HG02642 (cell line): ENCODE results near the gene CSMD2.

Source experiments
- ATAC-seq: cut with Tn5 transposase; IDR thresholded peaks from one replicate; pipeline ENCODE4 v1.9.1; 2021; ENCODE audit warnings: mild to moderate bottlenecking; ENCODE audit not compliant: unreplicated experiment, poor library complexity

Gene CSMD2

DNA sequence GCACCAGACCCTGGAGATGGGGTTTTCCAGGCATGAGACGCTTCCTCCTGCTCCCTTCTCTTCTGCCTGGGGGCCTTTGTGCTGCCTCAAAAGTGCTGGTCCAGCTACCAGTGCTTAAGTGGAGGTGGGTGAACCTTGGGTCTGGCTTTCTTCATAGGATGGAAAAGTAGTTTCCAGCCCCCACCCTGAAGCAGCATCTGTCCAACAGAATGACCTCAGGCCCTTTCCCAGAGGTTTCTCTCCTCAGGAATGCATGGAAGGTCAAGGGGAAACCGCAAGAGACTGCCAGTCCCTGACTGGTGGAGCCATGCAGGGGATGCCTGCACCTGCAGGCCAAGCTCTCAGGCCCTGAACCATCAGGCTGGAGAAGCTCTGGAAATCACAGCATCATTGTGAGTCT lies 237.3 kb downstream of the CSMD2 start:
- no peak for ATAC-seq

DNA sequence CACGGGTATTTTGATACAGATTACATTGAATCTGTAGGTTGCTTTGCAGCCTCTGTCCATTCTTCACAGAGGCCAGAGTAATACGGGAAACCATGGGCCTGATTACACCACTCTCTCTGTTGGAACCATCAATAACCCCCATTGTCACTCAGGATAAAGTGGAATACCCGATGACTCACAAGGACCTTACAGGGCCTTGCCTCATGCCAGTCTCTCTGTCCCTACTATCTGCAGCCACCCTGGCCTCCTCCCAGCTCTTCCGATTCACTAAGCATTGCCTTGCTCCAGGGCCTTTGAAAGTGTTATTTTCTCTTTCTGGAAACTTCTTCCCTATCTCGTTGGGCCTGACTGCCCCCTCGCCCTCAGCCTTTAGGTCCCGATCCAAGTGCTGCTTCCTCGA lies 239.4 kb downstream of the CSMD2 start:
- no peak for ATAC-seq

DNA sequence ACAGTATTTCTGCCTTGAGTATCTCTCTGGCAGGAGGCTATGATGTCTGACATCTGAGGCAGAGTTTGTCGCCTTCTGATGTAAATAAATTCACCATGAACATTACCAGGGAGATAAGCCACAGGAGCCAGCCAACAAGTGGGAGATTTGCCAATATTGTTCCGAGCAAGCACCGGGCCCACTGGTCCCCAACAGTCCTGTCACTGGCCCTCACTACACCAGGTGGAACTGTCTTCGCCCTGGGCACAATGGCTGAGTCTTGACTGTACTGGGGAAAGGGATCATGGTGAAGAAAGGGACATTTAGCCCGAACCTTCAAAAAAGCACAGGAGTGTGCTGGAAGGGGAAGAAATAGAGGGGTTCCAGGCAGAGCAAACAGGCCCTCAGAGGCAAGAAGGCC lies 243.7 kb downstream of the CSMD2 start:
- no peak for ATAC-seq

DNA sequence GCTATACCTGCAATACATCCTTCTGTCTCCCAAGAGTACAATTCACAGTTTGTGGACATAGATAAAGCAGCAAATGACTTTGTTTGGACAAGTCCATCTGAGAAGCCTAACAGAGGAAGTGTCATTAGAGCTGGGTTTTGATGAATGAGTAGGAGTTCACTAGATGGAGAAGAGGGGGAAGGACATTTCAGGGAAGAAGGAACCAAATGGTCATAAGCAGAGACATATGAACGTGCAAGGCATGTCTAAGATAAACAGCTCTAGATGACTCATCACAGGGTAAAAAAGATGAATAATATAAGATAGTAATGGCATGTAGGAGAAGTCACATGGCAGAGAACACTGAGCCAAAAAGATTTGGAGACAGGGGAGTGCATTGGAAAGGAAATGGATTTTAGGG lies 246.7 kb downstream of the CSMD2 start:
- ATAC-seq = no peak

DNA sequence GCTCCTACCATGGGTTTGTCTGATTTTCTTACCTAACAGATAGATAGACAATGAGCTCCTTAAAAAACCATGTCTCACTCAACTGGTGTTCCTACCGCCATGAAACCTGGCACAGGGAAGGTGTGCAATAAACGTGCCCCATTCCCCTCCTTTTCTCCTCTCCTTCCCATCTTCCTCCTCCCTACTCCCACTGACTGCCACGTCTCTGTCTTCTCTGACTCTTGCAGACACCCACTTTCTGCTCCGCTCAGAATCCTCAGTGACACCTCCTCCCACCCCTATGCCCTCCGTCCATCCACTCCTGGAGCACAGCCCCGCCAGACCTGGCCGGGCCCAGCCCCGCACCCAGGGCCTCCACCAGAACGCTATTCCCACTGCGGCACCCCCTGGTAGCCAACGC lies 248.2 kb downstream of the CSMD2 start:
- ATAC-seq = no peak

DNA sequence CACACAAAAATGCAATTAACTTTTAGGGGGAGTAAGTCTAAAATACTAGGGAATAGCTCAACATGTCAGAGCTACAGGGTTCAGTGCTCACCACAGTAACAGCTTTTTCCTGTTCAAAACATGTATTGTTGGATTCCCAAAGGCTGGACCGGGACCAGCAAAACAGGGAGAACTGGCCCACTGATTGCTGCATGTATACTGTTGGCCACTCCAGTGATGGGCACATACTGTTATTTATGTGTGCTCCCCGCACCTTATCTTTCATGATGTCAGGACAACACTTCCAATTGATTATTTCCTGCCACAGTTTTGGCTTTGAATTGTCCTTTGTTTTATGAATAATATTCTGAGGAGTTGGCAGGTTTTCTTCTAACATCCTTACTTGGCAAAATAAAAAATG lies 250.5 kb downstream of the CSMD2 start:
- ATAC-seq = no peak

DNA sequence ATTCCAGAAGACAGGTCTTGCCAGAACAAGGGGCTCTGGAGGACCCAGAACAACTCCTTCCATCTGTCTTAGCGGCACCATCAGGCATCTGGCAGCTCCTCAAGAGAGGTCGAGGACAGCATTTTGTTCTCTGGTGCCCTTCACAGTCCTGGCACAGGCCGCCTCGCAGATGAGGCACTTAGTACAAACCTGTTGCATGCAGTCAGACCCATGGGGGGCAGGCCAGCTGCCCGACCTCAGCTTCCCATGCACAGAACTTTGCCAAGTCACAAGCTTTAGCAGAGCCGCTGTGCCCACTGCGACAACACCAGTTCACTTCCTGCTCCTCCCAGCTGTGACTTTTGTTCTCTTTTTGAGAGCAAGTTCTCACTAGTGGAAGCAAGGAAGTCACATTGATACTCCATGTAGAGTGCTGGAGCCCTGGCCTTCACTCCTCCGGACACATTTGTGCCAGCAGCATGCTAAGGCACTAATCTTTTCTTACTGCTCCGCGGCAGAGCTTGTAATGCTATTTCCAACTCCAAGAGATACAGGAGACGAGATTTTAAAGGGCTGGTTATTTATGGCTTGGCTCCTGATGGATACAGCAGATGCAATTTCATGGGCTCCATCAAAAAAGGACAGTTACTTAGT lies 256.6 kb downstream of the CSMD2 start:
- no peak for ATAC-seq

DNA sequence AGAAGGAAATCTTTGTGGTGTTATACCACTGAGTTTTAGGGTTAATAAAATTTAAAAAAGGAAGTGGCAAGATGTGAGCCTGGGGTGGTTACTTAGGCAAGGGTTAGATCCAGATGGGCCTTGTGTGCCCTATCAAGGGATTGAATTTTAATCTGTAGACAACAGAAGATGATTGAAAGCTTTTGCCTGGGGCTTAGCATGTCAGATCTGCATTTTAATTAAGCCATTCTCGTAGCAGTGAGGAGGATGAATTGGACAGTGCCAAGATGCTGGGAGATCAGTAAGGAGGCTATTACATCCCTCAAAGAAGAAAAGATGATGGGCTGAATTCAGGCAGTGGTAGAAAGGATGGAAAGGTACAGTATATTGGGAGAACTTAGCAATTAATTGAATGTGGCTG lies 258.9 kb downstream of the CSMD2 start:
- no peak for ATAC-seq

DNA sequence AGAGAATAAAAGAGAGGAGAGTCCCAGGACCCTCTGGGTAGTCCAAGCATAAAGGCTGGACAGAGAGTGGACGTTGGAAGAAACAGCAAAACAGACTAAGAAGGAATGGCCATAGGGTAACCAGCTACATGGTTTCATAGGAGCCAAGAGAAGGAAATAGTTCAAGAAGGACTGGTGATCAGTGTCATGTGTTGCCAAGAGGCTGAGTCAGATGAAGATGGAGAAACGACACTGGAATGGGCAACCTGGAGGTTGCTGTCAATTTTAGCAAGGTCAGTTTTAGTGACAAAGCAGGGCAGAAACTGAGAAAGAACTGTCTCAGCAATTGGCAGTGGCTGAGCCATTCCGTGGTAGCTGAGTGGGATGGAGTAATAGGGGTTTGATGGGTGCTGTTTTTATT lies 259.8 kb downstream of the CSMD2 start:
- no peak for ATAC-seq

DNA sequence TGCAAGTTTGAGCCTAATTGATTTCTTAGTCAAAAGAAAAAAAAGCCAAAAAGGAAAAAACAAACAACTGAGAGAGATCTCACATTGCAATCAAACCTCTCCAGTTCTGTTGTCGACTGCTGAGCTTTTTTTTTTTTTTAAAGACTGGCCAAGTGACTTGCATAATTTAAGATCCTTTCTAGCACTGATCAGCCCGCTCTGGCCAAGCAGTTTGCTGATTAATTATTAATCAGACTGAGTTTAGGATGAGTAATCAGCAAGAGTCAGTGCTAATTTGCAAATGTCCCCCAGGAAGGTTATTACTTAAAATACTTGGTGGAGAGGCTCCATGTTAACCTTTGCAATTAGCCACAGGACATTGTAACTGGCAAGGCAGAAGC lies 261.8 kb downstream of the CSMD2 start:
- peak; percentile 66 for ATAC-seq

DNA sequence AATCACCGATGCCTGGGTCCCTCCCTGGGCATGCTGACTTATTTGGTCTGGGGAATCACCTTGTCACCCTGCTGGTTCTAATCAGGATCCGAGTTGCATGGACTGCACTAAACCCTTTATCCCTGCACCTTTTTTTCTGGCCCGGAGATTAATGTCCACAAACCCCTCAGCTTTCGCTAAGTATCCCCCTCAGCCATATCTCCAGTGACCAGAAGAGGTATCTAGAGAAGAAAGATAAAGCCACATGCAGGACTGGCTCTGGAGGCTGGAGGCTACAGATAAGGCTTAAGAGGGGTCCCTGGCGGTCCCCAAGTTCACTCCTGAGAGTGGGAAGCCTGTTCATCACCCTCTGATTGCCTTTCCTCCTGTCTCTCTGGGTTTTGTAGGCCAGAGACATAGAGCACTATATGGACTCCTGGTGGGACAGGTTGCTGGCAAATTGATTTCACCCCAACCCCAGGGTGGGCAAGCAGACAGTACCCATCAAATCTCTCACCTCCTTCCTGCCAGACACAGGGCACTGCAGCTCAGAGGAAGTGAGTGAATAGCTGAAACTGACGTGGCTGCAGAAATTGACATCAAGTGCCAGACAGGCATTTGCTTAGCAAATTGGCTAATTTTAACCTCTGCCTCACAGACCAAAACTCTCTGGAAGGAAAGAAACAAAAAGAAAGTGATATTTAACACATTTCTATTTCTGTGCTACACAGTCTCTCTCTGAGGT lies 262.4 kb downstream of the CSMD2 start:
- peak; percentile 78 for ATAC-seq

DNA sequence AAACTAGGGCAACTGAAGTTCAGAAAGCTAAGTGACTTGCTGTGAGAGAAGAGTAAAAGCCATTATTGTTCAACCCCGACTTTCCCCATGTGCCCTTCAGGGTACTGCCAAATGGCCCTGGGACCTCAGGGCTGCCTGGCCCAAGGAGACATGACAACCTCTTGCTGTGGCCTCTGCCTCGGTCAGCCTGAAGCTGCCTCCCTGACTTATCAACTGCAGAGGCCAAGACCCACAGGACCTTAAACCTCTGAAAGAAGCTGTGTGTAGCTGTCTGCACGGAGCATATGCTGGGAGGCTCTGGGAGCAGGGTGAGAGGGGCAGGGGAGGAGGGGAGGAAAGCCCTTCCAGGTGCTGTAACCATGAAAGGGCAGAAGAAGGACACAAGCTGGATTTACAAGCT lies 265.3 kb downstream of the CSMD2 start:
- ATAC-seq = no peak

DNA sequence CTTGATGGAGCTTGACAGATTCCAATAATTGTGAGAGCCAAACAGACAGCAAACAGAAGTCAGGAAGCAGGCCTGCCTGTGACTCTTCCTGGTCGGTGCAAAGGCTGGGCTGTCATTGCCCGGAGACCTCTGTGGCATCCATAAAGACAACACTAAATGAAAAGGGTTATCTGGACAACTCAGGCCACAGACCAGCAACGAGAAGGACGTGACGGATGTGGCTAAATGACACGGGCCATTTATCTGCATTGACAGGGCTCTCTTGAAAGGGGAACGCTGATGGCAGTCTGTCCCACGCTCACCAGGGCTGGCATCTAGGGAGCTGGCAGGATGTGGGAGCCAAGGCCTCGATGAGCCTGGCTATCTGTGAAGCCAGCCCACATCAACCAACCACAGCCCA lies 266.1 kb downstream of the CSMD2 start:
- no peak for ATAC-seq

DNA sequence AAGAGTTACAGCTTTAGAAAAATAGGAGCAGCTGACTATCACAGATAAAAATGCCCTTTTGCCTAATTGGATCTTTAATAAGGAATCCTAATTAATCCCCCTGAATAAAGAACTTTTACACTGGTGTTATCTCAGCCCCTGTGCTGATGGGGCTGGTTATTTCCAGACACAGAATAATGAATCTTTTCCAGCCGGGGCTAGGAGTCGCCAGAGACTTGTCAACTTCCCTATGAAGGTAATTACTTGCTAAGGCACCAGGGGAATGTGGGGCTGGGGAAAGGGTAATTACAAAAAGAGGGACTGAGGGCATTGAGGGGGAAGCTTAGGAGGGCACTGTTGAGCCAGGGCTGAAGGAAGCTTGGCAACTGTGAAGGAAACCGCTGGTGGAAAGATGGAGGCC lies 266.6 kb downstream of the CSMD2 start:
- ATAC-seq = no peak

DNA sequence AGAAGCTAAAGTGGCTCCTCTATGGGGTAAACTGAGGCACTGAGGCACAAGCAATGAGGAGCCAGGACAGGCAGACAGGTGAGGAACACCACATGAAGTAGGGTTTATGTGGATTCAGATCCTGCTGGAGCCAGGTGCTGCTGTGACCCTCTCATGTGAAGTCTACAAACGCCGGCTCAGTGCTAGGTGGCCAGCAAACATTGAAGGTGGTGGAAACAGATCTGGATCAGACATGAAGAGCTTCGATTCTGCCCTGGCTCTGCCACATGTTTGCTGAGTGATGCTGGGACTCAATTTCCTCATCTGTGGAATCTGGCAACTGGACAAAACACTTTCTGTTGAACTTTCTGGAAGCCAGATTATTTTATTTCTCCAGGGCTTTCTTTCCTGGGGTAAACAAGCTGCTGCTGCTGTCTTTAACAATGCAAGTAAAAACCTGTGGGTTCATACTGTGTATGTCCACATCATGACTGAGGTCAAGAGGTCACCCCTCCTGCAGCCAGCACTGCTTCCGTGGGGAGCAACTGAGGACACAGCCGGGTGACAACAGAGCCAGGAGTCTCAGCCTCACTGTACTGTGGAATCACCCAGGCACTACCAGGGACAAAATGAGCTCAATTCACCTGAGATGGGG lies 267.8 kb downstream of the CSMD2 start:
- ATAC-seq = no peak

DNA sequence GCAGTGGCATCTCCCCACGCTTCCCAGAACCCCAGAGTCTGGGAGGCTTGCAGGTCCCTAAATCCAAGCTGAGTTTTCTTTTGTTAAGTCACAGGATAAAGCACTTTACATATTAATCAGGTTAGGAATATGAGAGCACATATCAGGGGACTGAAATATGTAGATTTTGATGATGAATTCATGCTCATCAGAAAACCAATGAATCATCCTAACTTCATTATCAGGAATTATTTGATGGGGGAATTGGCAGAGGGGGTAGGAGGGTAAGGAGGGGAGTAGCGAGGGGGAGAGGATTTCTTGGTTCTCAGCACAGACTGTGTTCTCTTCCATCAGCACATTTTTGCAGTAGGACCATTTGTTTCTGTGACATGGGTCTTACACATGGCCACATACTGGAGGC lies 269.1 kb downstream of the CSMD2 start:
- ATAC-seq = no peak

DNA sequence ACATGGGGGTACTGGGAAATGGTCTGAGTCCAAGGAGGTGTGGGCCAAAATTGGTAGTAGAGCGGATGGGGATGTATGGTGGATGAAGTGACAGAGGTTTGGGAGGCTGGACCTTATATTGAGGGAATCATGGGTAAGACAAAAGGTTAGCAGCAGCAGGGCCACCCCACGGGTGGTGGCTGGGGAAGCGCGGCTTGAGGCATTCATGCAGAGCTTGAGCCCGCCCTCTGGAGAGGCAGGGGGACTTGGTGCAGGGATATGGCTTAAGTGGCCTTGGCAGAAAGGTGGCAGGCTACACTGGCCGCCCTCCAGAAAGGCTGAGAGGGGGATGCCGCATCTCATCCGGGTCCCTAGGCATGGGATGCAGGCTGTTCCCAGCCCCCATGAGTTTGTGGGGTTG lies 269.6 kb downstream of the CSMD2 start:
- ATAC-seq = no peak

DNA sequence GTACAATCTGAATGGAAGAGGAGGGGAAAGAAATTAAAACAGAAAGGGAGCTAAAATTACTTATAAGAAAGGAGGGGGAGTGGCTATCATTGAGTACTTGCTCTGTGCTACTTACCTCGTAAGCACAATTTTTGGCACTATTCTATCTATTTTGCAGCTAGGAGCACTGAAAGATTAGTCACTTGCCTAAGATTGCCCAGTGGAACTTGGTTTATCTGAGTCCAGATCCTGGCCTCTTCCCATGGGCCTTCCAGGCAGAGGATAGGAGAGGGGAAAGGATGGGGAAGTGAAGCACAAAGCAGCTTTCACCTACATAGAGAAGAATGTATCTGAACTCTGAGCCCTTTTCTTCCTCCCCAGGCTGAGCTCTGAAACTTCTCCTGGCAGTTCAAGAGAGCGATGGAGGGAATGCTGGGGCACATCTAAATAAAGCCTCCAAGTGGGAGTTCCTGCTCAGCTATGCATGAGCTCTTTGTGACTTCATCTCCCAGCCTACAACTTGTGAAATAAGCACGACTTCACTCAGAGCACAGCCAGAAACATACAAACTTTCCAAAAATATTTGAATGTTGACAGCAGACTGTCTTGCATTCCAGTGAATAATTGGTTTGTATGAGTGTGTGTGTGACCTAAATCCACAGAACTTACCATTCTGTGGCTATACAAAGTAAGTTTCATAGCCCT lies 271.7 kb downstream of the CSMD2 start:
- no peak for ATAC-seq

DNA sequence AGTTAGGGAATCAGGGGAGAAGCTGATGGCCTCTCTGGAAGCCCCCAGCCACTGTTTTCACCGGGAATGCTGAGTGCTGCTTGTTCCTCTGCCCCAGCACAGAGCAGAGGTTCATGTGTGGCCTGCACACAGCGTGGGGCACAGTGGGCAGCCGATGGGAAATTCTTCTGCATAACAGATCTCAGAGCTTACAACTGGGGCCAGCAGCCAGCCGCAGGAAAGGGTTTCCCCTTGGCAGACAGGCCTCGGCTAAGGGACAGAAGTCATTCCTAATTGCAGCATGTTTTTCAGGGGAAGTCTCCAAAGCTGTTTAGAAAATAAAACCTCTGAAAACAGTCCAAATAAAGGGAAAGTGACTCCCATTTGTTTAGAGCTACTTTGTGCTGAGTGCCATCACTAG lies 278.5 kb downstream of the CSMD2 start:
- ATAC-seq = no peak

DNA sequence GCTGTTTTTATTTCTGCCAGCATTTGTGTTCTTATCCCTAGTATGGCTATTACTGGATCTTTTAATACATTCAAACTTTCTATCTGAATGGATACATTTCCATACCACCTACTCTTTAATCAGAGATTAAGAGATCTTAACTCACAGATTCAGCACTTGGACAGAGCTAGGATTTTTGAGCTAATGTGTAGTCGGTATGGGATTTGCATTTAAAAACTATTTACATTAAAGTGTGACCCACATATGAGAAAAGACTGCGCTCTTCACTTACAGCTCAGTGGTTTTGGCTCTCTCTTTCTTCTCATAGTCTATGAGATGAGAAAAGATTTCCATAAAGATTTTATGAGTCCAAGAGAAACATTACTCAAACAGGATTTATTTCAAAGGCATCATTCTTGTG lies 284.7 kb downstream of the CSMD2 start:
- ATAC-seq = no peak

DNA sequence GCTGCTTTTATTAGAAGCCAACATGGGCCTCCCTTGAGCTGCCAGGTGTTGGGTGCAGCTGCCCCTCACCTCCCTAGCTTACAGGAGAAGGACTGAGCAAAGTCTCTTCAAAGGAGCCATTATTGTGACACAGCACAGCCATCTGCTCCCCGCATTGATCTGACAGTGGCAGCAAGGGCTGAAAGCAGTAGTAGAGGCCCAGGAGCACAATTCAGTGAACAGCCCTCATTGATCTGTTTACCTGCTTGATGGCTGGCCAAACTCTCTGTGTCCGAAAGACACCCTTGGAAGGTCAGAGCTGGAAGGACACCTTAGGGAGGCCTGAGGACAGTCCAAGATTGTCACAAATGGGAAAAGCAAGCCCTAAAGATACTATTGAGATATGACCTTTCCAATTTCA lies 286.6 kb downstream of the CSMD2 start:
- ATAC-seq = no peak
